ENCODE results near the gene VEGFA.

Gene VEGFA

DNA sequence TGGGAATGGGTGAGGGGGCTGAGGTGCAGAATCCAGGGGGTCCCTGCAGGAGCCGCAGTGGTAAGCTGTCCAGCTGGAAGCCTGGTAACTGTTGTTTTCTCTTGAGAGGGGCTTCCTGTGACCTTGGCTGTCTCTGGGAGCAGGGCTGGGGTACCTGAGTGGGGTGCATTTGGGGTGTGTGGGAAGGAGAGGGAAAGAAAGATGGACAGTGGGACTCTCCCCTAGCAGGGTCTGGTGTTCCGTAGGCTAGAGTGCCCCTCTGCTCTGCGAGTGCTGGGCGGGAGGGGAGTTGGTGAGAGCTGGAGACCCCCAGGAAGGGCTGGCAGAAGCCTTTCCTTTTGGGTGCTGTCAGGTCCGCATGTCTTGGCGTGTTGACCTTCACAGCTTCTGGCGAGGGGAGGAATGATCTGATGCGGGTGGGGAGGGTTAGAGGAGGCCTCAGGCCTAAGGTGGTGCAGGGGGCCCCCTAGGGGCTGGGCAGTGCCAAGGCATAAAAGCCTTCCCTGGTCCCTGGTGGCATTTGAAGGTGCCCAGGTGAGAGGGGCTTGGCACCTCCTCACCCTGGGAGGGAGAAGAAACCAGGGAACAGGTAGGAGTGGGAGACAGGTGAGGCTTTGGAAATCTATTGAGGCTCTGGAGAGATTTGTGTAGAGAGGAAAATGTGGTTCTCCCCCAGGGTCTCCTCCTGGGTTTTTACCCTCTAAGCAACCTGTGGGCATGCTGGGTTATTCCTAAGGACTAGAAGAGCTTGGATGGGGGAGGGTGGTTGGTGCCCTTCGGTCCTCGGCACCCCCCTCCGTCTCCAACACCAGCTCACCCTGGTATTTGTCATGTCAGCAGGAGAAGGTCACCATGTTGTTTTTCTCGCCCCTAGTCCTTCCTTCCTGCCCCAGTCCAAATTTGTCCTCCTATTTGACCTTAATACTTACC, 3.3 kb downstream of the VEGFA start:
- Histone ChIP-seq H3K4me3 (peak overlapping the region; percentile 95), H3K27ac (peak overlapping the region in 1 of 2 donors; percentile 88)
- DNase-seq (ENCODE audit: low spot score) = no peak
- TF ChIP-seq, protein P1, sequence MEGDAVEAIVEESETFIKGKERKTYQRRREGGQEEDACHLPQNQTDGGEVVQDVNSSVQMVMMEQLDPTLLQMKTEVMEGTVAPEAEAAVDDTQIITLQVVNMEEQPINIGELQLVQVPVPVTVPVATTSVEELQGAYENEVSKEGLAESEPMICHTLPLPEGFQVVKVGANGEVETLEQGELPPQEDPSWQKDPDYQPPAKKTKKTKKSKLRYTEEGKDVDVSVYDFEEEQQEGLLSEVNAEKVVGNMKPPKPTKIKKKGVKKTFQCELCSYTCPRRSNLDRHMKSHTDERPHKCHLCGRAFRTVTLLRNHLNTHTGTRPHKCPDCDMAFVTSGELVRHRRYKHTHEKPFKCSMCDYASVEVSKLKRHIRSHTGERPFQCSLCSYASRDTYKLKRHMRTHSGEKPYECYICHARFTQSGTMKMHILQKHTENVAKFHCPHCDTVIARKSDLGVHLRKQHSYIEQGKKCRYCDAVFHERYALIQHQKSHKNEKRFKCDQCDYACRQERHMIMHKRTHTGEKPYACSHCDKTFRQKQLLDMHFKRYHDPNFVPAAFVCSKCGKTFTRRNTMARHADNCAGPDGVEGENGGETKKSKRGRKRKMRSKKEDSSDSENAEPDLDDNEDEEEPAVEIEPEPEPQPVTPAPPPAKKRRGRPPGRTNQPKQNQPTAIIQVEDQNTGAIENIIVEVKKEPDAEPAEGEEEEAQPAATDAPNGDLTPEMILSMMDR (IDR thresholded peaks at IDR 0.05) = no peak

DNA sequence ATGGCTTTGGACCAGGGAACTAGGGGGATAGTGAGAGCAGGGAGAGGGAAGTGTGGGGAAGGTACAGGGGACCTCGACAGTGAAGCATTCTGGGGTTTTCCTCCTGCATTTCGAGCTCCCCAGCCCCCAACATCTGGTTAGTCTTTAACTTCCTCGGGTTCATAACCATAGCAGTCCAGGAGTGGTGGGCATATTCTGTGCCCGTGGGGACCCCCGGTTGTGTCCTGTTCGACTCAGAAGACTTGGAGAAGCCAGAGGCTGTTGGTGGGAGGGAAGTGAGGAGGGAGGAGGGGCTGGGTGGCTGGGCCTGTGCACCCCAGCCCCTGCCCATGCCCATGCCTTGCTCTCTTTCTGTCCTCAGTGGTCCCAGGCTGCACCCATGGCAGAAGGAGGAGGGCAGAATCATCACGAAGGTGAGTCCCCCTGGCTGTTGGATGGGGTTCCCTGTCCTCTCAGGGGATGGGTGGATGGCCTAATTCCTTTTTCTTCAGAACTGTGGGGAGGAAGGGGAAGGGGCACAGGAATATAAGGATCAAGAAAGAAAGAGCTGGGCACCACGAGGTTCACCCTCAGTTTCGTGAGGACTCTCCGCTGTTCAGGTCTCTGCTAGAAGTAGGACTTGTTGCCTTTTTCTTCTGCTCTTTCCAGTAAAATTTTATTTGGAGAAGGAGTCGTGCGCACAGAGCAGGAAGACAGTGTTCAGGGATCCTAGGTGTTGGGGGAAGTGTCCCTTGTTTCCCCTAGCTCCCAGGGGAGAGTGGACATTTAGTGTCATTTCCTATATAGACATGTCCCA, 4.2 kb downstream of the VEGFA start:
- DNase-seq (ENCODE audit: low spot score) = no peak
- H3K27ac ChIP-seq = peak overlapping the region in 1 of 2 donors; percentile 67
- TF ChIP-seq, protein P1 (IDR thresholded peaks at IDR 0.05) = no peak

DNA sequence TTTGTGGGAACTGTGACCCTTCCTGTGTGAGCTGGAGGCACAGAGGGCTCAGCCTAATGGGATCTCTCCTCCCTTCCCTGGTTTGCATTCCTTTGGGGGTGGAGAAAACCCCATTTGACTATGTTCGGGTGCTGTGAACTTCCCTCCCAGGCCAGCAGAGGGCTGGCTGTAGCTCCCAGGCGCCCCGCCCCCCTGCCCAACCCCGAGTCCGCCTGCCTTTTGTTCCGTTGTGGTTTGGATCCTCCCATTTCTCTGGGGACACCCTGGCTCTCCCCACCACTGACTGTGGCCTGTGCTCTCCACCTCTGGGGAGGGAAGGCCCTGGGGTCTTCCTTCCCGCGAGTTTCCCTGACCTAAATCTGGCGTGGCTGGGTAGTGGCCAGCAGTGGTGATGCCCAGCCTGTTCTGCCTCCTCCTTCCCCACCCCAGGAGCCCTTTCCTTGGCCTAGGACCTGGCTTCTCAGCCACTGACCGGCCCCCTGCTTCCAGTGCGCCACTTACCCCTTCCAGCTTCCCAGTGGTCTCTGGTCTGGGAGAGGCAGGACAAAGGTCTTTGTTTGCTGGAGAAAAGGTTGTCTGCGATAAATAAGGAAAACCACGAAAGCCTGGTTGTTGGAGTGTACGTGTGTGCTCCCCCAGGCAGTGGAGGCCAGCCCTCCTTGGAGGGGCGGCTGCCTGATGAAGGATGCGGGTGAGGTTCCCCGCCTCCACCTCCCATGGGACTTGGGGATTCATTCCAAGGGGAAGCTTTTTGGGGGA, 4.9 kb downstream of the VEGFA start:
- H3K4me3 ChIP-seq = peak overlapping the region; percentile 55
- no peak for DNase-seq (ENCODE audit: low spot score)
- H3K27ac ChIP-seq = peak overlapping the region in 1 of 2 donors; percentile 67
- TF ChIP-seq, protein P1 (IDR thresholded peaks at IDR 0.05) = peak; percentile 52

More for the DNA sequence above, 4.2 kb downstream of the VEGFA start:
- H3K4me3 ChIP-seq = peak overlapping the region; percentile 95

DNA sequence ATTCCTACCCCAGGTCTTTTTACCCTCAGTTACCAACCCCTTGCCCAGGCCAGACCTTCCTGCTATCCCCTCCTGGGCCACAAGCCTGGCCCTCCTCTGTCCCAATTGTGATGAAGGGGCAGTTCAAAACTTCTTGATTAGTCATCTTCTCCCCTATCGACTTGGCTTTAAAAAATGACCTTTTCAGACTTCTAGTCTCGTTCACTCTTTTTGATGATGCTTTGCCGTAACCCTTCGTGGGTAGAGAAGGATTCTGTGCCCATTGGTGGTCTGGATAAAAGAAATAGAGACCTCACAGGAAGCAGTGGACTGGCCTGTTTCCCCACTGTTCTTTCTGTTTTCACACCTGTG, 5.5 kb downstream of the VEGFA start:
- Histone ChIP-seq H3K4me3 (no peak overlapping the region), H3K27ac (peak overlapping the region in 1 of 2 donors; percentile 67)
- DNase-seq (ENCODE audit: low spot score) = no peak
- TF ChIP-seq, protein P1 (IDR thresholded peaks at IDR 0.05) = no peak

DNA sequence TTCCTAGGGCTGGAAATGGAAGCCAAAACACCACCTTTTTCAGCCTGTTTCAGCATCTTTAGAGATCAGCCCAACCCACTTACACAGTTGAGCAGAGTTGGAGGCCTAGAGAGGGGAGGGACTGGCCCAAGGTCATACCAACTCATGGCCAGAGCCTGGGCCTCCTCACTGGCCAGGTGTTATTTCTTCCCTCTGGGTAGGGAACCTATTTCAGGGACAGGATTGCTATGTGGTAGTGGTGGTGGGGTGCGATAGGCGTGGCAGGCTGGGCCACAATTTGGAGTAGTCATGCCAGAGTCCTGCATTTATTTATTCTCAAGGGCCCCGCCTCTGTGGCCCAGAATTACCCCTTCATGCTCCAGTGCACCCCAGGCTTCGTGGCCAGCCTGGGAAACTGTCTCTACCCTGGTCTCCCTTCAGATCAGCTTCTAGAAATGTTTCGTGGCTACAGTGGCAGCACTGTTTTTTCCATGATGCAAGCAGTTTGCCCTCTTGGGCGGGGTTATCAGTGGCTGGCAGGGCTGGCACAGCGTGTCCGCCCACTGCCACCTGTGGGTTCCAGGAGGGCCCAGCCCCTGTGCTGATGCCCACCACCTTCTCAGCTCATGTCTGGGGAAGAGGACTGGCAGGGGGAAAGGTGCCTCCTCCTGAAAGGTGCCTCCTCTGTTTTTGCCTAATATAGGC, 6.2 kb downstream of the VEGFA start:
- Histone ChIP-seq H3K4me3 (no peak overlapping the region), H3K27ac (peak overlapping the region in 1 of 2 donors; percentile 67)
- TF ChIP-seq, protein P1 (IDR thresholded peaks at IDR 0.05) = no peak
- no peak for DNase-seq (ENCODE audit: low spot score)
